ENCODE data around the gene MAST4. TPM values are rescaled to one million over a fixed set of nuclear protein-coding genes. Genes with fewer than 3 reads are reported as not detected.
"Not testable (repeated sequence)": the region's sequence is repeated elsewhere in the genome, so short reads cannot be mapped to it uniquely, and the experiment has no call there.

Gene MAST4
- total RNA-seq, 1 donor from 2014 or later = 42.0 TPM

GRCh38 chr5:66813306-66813705 lies 217.1 kb downstream of the MAST4 start:
- DNase-seq (no peak), ATAC-seq (ENCODE audit: poor library complexity) (no peak)
- intact Hi-C loops (cut with DNase I) = loop anchor here (10.0 kb wide), 1 partner anchor 51 kb away; no protein-coding TSS in a partner anchor

DNA sequence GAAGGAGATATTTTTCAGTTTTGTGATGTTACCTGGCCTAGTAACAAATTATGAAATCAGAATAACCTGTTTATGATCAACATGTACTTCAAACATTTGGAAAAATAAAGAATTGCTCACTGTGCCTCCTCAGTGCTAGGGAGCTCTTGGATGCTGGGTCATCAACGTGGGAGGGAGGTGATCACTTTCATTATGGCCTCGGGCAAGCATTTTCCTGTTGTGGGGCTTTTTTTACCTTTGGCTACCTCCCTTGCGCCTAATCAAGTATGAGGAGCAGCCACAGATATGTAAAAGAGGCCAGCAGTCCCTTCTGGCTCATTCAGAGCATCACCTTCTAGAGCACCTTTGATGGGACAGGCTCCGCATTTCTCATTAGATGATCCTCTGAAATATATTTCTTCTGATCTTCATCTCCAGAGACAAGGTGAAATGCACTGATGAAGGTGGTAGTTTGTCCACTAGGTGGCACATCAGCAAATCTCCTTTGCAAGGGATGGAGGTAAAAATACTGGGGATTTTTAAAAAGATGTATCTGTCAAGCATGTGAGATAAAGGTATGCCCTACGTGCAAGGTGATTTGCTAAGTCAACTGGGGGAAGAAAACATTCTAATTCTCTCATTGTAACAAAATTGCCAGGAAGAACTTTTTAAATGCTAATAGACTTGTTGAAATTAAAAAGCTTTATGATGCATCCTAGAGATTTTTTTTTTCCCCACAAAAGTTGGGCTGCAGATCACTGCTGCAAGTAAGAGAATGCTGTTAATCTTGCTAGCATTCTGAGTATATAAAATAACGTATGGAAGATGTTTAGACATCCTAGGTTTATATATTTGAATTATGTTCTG lies 218.2 kb downstream of the MAST4 start:
- peak; percentile 30 for ATAC-seq (ENCODE audit: poor library complexity)
- no peak for DNase-seq
- intact Hi-C loops (cut with DNase I) = loop anchor here (10.0 kb wide), 1 partner anchor 50 kb away; no protein-coding TSS in a partner anchor

DNA sequence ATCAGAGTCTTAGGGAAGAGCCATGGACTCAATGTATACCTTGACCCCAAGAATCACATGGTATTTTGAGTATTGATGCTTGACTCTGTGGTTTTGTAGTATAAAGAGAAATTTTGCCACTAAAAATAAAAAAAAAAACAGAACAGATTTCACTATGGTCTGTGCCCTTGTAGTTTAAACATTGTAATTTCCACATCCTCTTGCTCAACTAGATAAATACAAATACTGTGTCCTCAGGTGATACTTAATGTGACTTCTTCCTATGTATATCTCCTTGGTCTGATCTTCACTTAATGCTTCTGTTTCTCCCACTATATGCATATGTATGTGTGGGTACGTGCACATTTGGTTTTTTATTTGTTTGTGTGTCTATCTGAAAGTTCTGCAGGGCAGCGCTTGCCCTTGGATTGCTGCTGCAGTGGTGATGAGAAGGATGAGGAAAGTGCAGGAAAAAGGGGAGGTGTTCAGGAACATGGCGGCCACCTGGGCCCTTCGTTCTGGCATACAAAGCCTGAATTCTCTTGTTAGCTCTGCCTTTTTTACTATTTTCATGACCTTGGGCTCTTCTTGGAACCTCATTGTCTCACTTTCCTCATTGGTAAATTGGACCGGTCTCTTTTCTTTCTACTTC lies 222.2 kb downstream of the MAST4 start:
- no peak for ATAC-seq (ENCODE audit: poor library complexity)
- intact Hi-C loops (cut with DNase I) = loop anchor here (10.0 kb wide), 1 partner anchor 46 kb away; no protein-coding TSS in a partner anchor
- DNase-seq = no peak

GRCh38 chr5:66818935-66819328 lies 222.7 kb downstream of the MAST4 start:
- intact Hi-C loops (cut with DNase I) = loop anchor here (10.0 kb wide), 1 partner anchor 46 kb away; no protein-coding TSS in a partner anchor
- peak; percentile 89 for ATAC-seq (ENCODE audit: poor library complexity)
- DNase-seq = no peak

GRCh38 chr5:66820630-66821207 lies 224.5 kb downstream of the MAST4 start:
- no peak for DNase-seq
- ATAC-seq (ENCODE audit: poor library complexity) = no peak
- intact Hi-C loops (cut with DNase I) = no loop called here

- intact Hi-C loops (cut with DNase I) = no loop called here
- no peak for DNase-seq
- ATAC-seq (ENCODE audit: poor library complexity) = no peak
Measured at GRCh38 chr5:66821688-66822429, 225.7 kb downstream of the MAST4 start.

GRCh38 chr5:66822906-66823305 lies 226.7 kb downstream of the MAST4 start:
- DNase-seq; ATAC-seq (ENCODE audit: poor library complexity); intact Hi-C loops (cut with DNase I): not testable (repeated sequence)

GRCh38 chr5:66824476-66824875 lies 228.3 kb downstream of the MAST4 start:
- ATAC-seq (ENCODE audit: poor library complexity) = no peak
- DNase-seq = no peak
- intact Hi-C loops (cut with DNase I) = no loop called here

DNA sequence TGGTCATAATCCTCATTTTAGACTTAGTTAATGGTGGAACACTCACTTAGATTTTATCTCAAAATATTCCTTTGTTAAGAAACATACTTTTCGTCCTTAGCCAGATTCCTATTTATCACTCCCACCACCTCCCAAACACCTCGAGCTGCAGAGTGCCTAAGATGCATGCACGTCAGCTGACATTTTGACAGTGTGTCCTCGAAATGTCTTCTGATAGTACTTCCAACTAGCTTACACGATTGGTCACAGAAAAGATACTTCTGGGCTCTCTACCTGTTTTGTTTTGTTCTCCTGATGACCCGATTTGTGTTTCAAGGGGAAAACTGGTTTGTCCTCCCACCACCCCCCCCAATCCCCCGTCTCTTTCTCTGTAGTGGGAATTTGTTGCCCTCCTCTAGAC lies 230.1 kb downstream of the MAST4 start:
- ATAC-seq (ENCODE audit: poor library complexity) (peak; percentile 35), DNase-seq (no peak)
- intact Hi-C loops (cut with DNase I) = no loop called here

- ATAC-seq (ENCODE audit: poor library complexity) (peak; percentile 49), DNase-seq (no peak)
- intact Hi-C loops (cut with DNase I) = no loop called here
Measured at GRCh38 chr5:66826696-66827095, 230.5 kb downstream of the MAST4 start.

- DNase-seq (no peak), ATAC-seq (ENCODE audit: poor library complexity) (peak; percentile 47)
- intact Hi-C loops (cut with DNase I) = no loop called here
Measured at GRCh38 chr5:66828046-66828547, 231.9 kb downstream of the MAST4 start.

DNA sequence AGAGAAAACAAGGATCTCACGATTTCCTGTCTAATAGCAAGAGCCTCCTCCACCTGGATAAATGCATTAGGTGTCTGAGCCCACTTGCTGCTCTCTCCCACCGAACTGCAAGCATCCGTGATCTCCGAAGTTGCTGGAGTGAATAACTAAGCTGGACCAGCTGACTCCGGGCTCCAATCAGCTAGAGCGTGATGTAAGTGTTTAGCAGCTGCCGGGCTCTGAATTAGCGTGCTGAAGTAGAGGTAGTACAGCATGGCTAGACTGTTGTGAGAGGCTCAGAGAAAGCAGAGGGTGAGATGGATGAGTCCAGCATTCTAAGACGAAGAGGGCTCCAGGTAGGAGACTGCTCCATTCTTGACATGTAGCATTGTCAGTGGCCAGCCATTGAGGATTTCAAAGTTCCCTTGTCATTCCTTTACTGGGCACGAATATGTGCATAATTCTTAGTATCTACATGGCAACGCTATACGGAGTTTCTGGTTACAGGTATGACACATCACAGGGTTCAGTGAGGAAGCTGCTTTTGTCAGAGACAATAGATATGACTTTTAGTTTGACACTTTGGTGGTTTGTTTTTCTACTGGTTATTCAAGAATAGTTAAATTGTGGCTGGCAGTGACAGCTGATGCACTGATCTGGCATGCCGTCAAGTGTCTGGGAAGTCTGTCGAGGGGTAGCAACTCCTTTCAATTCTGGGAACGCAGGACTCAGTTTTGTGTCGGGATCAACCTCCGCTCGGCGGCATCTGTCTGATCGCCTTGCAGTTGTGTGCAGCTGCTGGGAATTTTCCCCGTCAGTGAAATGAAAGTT lies 232.6 kb downstream of the MAST4 start:
- intact Hi-C loops (cut with DNase I) = no loop called here
- ATAC-seq (ENCODE audit: poor library complexity) (peak; percentile 94), DNase-seq (peak; percentile 74)

DNA sequence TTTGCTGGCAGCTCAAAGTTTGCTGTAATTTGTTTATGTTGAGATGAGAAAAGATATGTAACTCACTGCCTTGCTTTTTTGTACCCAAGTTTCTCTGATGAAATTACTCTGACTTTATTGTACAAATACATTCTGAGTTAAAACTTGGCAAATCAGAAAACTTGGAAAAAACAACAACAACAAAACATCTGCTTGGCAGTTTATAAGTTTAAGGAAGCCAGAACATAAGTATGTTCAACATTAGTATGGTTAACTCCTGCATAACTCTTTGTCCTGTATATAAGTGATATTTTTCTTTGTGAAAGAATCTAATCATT lies 233.1 kb downstream of the MAST4 start:
- DNase-seq = no peak
- no peak for ATAC-seq (ENCODE audit: poor library complexity)
- intact Hi-C loops (cut with DNase I) = no loop called here

DNA sequence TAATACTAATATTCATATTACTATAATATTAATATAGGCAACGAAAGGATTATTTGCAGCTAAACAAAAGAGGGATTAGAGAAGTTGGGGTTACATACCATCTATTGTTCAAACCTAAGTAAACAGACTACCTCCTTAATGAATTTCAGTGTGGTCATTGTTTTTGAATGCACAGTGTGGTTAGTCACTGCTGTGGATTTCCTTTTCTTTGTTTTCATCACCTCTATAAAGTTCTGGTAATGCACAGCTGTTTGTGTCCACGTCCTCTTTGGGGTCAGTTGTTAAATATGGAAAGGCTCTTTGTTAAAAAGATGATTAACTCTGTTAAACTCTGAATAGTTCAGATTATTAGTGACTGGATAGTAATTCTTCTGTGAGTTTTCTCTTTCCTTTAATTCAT lies 233.6 kb downstream of the MAST4 start:
- intact Hi-C loops (cut with DNase I) = no loop called here
- ATAC-seq (ENCODE audit: poor library complexity) (no peak), DNase-seq (no peak)

DNA sequence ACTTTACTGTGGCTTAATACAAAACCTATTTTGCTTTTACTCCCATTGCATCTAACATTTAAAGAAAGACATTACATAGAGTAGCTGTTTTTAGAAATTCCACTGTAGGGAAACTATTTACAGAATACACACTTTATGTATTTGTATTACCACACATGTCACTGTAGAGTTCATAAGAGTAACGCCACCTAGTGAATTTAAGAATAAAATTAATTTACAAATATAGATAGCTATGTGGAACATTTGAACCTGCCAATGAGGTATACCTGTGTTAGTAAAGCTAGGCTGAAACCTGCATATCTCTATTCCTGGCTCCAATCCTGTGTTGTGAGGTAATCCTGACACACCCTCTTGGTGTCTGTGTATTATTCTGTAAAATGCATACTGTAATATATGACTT lies 234.4 kb downstream of the MAST4 start:
- ATAC-seq (ENCODE audit: poor library complexity) = no peak
- intact Hi-C loops (cut with DNase I) = no loop called here

GRCh38 chr5:66839636-66840185 lies 243.5 kb downstream of the MAST4 start:
- no peak for DNase-seq
- ATAC-seq (ENCODE audit: poor library complexity) = no peak
- intact Hi-C loops (cut with DNase I) = no loop called here

More for the DNA sequence above, 234.4 kb downstream of the MAST4 start:
- no peak for DNase-seq

DNA sequence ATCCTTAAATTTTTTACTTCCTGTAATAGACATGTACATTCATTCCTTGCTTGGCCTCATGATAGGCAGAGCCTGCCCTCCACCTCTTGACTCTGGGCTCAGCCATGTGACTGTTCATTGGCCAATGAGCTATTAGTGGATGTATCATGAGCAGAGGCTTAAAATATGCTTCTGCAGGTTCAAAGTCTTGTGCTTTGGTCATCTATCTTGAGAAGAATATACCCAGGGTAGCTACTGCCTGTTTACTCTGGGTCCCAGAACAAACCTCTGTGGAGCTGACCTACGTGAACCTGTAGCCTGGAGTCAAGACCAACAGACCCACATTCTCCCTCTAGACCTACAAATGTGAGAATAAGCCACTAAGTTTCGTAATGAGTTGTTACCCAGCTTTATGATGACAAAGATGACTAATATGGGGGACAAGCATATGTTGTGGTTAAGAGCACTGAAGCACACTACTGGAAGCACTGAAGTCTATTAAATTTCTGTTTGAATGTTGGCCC lies 244.4 kb downstream of the MAST4 start:
- ATAC-seq (ENCODE audit: poor library complexity) = no peak
- DNase-seq = no peak
- intact Hi-C loops (cut with DNase I) = no loop called here

- intact Hi-C loops (cut with DNase I) = no loop called here
- ATAC-seq (ENCODE audit: poor library complexity) = no peak
- no peak for DNase-seq
Measured at GRCh38 chr5:66841264-66841663, 245.1 kb downstream of the MAST4 start.

Data from Right ventricle myocardium superior (tissue), 1 donor.